Ishikawa (cell line): ENCODE data around the gene NKX1-2.

ENCODE experiments used
- CEBPB ChIP-seq: IDR thresholded peaks from 2 replicates; pipeline ENCODE4 v1.6.1; 2012
- CREB1 ChIP-seq: IDR thresholded peaks from 2 replicates; pipeline ENCODE4 v1.6.1; 2012; ENCODE audit warnings: low read depth
- EGR1 ChIP-seq: IDR thresholded peaks from 2 replicates; pipeline ENCODE4 v1.6.1; 2012
- EP300 ChIP-seq: IDR thresholded peaks from 2 replicates; pipeline ENCODE4 v1.6.1; 2012; ENCODE audit warnings: borderline replicate concordance
- FOXM1 ChIP-seq: IDR thresholded peaks from 2 replicates; pipeline ENCODE4 v1.6.1; 2012; ENCODE audit warnings: low read depth, borderline replicate concordance
- MAX ChIP-seq: IDR thresholded peaks from 2 replicates; pipeline ENCODE4 v1.6.1; 2012
- NFIC ChIP-seq: IDR thresholded peaks from 2 replicates; pipeline ENCODE4 v1.6.1; 2012
- RAD21 ChIP-seq: IDR thresholded peaks from 2 replicates; pipeline ENCODE4 v1.6.1; 2012; ENCODE audit warnings: low read depth
- REST ChIP-seq: IDR thresholded peaks from 2 replicates; pipeline ENCODE4 v1.6.1; 2012; ENCODE audit warnings: low read depth, mild to moderate bottlenecking
- TAF1 ChIP-seq: IDR thresholded peaks from 2 replicates; pipeline ENCODE4 v1.6.1; 2012; ENCODE audit warnings: low read depth, mild to moderate bottlenecking
- TCF12 ChIP-seq: IDR thresholded peaks from 2 replicates; pipeline ENCODE4 v1.6.1; 2012; ENCODE audit warnings: low read depth
- TEAD4 ChIP-seq: IDR thresholded peaks from 2 replicates; pipeline ENCODE4 v1.6.1; 2012
- USF1 ChIP-seq: IDR thresholded peaks from 2 replicates; pipeline ENCODE4 v1.6.1; 2012
- YY1 ChIP-seq: IDR thresholded peaks from 2 replicates; pipeline ENCODE4 v1.6.1; 2012; ENCODE audit warnings: low read depth
- ZBTB7A ChIP-seq: IDR thresholded peaks from 2 replicates; pipeline ENCODE4 v1.6.1; 2012; ENCODE audit warnings: low read depth

Gene NKX1-2

GRCh38 chr10:124453960-124454610 lies 4.2 kb upstream of the NKX1-2 start:
- TF ChIP-seq ZBTB7A (no peak), REST (no peak), TCF12 (no peak), TEAD4 (peak; percentile 10; the same call in 1 of the 2 replicates), USF1 (no peak), RAD21 (no peak)

GRCh38 chr10:124451276-124451675 lies 1.4 kb upstream of the NKX1-2 start:
- TF ChIP-seq FOXM1 (no peak), RAD21 (no peak), TEAD4 (0 out of 2 replicates have a peak, but pooled peaks have one; percentile 1), NFIC (peak; percentile 30; the same call in 1 of the 2 replicates), MAX (0 out of 2 replicates have a peak, but pooled peaks have one; percentile 33), TCF12 (no peak), ZBTB7A (0 out of 2 replicates have a peak, but pooled peaks have one; percentile 73)

GRCh38 chr10:124450783-124451057 lies 885 bp upstream of the NKX1-2 start:
- TF ChIP-seq EP300 (no peak), NFIC (peak; percentile 37; the same call in 1 of the 2 replicates)

- TF ChIP-seq MAX: peak; percentile 92
- no peak for TF ChIP-seq RAD21
- TF ChIP-seq FOXM1: no peak
- no peak for TF ChIP-seq EP300
- TF ChIP-seq TEAD4: peak; percentile 20; the same call in 1 of the 2 replicates
- TF ChIP-seq CREB1: no peak
- TF ChIP-seq TCF12: 0 out of 2 replicates have a peak, but pooled peaks have one; percentile 10
- TF ChIP-seq ZBTB7A: peak; percentile 96
These were observed 444 bp downstream of the NKX1-2 start for GRCh38 chr10:124449170-124450011.

GRCh38 chr10:124448696-124449169 lies 1.1 kb downstream of the NKX1-2 start:
- no peak for TF ChIP-seq EP300
- TF ChIP-seq CEBPB: no peak
- no peak for TF ChIP-seq FOXM1
- no peak for TF ChIP-seq EGR1
- TF ChIP-seq TEAD4: no peak
- TF ChIP-seq CREB1: no peak
- no peak for TF ChIP-seq MAX
- no peak for TF ChIP-seq NFIC
- no peak for TF ChIP-seq TAF1
- no peak for TF ChIP-seq RAD21
- no peak for TF ChIP-seq REST
- TF ChIP-seq YY1: no peak

- TF ChIP-seq FOXM1 (no peak), MAX (no peak), REST (no peak), YY1 (no peak), CREB1 (no peak), RAD21 (no peak), TAF1 (no peak), ZBTB7A (no peak), EGR1 (no peak), TEAD4 (no peak), TCF12 (no peak)
These were observed 1.9 kb downstream of the NKX1-2 start for GRCh38 chr10:124447751-124448466.
